Activated T-cell treated with anti-CD3 and anti-CD28 coated beads, Interleukin-2, amount 50 U/mL, for 4 hours (primary cell): ENCODE measurements around the gene S100PBP. TPM values are rescaled to one million over a fixed set of nuclear protein-coding genes. Genes with fewer than 3 reads are reported as not detected.

ENCODE experiments used
- ATAC-seq, 2 donors: fragments of 200-7000 bp; cut with Tn5 transposase; one replicate each; pipeline ENCODE4 v1.10.0; 2021
- DNase-seq: peaks from one replicate; pipeline ENCODE4 v3.0.0-alpha.2; 2020
- H3K27me3 Mint-ChIP-seq: one replicate; pipeline ENCODE4 v1.8.0; 2021; ENCODE audit warnings: low read depth, mixed read lengths
- H3K36me3 Mint-ChIP-seq: one replicate; pipeline ENCODE4 v1.8.0; 2022; ENCODE audit warnings: mixed read lengths; ENCODE audit not compliant: insufficient read depth
- H3K4me1 Mint-ChIP-seq: one replicate; pipeline ENCODE4 v1.8.0; 2021; ENCODE audit warnings: low read depth, mixed read lengths
- H3K4me3 Mint-ChIP-seq: one replicate; pipeline ENCODE4 v1.8.0; 2021; ENCODE audit warnings: mild to moderate bottlenecking, moderate library complexity, mixed read lengths
- H3K9me3 Mint-ChIP-seq: one replicate; pipeline ENCODE4 v1.8.0; 2021; ENCODE audit warnings: mixed read lengths
- total RNA-seq, 3 donors: library from RNA; stranded (reverse); gene quantifications; one replicate each; pipeline ENCODE4 v1.2.1, GENCODE V29; 2021

Gene S100PBP
- total RNA-seq, 3 donors from 2014 or later, result 14.9 to 19.6 (median 15.8) TPM

DNA sequence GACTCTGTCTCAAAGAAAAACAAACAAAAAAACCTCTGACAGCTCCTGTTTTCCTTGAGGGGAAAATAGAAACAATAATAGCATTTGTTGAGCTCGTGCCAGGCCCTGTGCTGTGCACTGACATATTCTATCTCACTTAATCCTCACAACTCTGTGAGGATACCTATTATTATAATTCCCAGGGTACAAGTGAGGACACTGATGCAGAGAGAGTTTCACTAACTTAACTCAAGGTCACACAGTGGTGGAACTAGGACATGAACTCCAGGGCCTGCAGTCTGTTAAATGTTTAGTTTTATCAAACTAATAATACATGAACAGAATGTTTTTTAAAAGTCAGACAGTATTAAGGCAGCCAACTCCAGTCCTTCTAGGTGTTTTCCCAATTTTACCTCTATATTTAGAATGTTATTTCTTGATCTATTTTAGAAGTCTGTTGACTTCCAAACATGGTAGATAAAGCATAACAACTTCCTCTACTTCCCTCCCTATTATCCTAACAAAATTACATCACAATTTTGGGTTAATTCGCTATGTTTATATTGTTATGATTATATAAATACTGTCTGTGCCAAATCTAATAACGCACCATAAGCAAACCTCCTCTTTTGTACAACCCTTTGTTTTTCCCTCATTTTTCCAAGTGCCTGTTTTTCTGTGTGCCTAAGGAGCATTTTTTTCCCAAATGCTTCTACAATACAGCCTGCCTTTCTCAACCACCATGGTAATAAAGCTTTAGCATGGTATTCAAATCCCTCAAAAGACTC lies 48.4 kb downstream of the S100PBP start:
- no peak overlapping the region for H3K4me3 Mint-ChIP-seq
- H3K4me1 Mint-ChIP-seq, result peaks cover 10% of the 10 kb centered on the region
- DNase-seq (no peak), ATAC-seq (no peak)
- H3K36me3 Mint-ChIP-seq, result peaks cover 24% of the 10 kb centered on the region
- H3K9me3 Mint-ChIP-seq, result no peaks in the 10 kb centered on the region
- H3K27me3 Mint-ChIP-seq, result peaks cover 12% of the 10 kb centered on the region

DNA sequence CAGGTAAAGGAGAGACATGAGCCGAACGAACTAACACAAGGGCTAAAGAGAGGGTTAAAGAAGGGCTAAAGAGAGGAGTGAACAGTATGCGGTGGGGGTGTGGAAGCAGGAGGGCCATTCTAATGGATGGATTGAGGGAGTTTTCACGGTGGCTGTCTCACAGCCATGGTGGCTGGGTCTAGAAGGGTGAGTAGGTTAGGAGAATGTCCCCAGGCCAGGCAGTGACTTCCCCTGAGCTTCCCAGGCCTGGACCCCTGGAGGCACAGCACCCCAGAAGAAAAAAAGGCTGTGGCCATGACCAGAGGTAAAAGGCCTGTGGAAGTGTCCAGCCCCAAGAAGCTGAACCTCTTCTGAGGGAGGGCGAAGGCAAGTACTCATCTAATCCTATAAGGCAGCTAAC lies 49.7 kb downstream of the S100PBP start:
- Mint-ChIP-seq H3K4me1 (peaks cover 19% of the 10 kb centered on the region), H3K36me3 (peaks cover 18% of the 10 kb centered on the region), H3K4me3 (no peak overlapping the region), H3K9me3 (no peaks in the 10 kb centered on the region), H3K27me3 (peaks cover 24% of the 10 kb centered on the region)
- DNase-seq (no peak), ATAC-seq (no peak)

DNA sequence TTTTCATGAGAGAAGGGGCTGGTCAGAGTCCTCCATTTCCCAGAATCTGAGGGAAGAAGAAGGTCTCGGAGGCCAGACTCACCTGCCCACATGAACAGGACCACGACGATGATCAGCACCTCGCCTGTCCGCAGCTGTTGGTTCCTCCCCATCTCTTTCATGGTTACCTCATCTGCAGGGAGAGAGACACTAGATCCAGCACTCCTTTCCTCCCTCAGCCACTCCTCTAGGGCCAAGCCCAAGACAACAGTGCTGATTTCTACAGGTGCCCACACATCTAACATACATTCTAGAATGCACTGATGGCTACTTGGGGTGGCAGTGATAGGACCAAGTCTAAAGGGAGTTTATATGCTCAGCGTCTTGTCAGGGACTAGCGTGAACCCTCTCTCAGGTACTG lies 50.2 kb downstream of the S100PBP start:
- Mint-ChIP-seq H3K4me3 (no peak overlapping the region), H3K9me3 (no peaks in the 10 kb centered on the region), H3K27me3 (peaks cover 28% of the 10 kb centered on the region), H3K4me1 (peaks cover 19% of the 10 kb centered on the region), H3K36me3 (peaks cover 15% of the 10 kb centered on the region)
- ATAC-seq, result no peak
- DNase-seq, result no peak

DNA sequence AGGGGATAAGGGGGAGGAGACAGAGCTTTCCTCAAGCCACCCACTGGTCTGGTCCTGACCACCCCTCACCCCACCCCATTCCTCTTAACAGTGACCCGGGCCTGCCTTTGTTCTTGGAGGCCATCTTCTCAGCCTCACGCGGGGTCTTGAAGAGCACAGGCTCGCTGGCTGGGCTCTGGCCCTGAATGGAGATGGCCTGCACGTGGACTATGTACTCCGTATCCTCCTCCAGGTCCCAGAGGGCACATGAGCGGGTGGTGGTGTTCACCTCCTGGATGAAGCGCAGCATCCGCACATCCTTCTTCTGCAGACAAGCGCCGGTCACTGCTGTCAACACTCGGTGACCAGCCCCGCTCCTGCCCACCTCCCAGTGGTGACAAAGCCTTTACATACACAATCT lies 50.6 kb downstream of the S100PBP start:
- no peak for DNase-seq
- H3K36me3 Mint-ChIP-seq, result peaks cover 13% of the 10 kb centered on the region
- no peak for ATAC-seq
- no peak overlapping the region for H3K4me3 Mint-ChIP-seq
- peaks cover 31% of the 10 kb centered on the region for H3K27me3 Mint-ChIP-seq
- no peaks in the 10 kb centered on the region for H3K9me3 Mint-ChIP-seq
- peaks cover 19% of the 10 kb centered on the region for H3K4me1 Mint-ChIP-seq

DNA sequence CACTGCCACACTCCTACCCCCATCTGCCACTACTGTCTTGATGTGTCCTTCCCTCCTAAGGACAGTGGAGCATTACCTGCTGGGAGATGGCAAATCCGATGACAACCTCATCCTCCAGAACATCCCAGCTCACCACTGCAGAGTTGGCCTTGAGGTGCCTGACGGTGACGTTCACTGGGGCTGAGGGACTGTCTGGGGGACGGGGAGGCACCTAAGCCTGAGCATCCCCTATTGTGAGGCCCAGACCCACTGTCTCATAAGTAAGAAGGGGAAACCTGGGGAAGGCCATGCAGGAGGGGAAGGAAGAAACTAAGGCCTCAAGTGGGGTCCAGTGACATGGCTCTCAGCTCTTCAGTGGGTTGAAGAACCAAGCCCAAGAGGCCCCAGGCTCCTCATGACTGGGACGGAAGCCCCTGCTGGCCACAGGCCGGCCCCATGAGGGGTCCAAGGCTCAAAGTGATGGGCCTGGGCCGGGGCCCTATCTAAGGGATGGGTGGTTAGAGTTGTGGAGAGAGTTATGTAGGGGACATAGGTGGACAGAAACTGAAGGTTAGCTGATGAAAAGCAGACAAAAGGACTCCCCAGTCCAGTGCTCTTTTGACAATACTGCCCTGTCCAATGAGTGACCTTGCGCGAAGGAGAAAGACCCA lies 51.5 kb downstream of the S100PBP start:
- H3K4me1 Mint-ChIP-seq, result peaks cover 19% of the 10 kb centered on the region
- DNase-seq, result no peak
- no peaks in the 10 kb centered on the region for H3K9me3 Mint-ChIP-seq
- peaks cover 31% of the 10 kb centered on the region for H3K27me3 Mint-ChIP-seq
- peaks cover 9% of the 10 kb centered on the region for H3K36me3 Mint-ChIP-seq
- no peak for ATAC-seq
- H3K4me3 Mint-ChIP-seq, result no peak overlapping the region

DNA sequence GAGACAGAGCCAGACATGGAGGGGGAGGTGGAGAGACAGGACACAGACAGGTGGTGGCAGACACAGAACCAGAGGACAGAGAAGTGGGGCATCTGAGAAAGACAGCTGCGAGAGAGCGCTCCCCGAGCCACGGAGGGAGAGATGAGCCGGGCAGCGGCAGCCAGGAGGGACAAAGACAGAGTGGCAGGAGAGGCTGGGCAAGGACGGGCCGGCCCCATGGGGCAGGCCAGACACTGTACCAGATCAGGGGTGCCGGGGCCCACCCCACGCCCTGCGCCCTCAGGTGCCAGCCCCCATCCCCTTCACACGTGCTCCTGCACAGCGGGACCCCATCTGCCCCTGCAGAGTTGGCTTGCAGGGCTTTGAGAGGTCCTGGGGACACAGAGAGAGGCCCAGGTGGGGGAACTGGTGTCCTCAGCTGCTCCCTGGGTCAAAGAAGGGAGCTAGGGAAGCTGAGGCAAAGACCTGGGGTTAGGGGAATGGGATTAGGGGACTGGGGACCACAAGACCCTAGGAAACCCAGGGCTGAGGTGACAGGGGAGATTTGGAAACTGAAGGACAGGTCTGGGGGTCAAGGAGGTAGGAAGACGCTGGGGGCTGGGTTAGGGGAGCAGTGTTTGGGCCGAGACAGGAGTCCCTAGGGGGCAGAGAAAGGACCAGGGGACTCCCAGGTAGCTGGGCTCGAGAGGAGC lies 52.6 kb downstream of the S100PBP start:
- Mint-ChIP-seq H3K36me3 (peaks cover 9% of the 10 kb centered on the region), H3K27me3 (peaks cover 35% of the 10 kb centered on the region), H3K9me3 (no peaks in the 10 kb centered on the region), H3K4me3 (peak overlapping the region; percentile 73), H3K4me1 (peaks cover 19% of the 10 kb centered on the region)
- ATAC-seq, result no peak
- DNase-seq, result no peak

DNA sequence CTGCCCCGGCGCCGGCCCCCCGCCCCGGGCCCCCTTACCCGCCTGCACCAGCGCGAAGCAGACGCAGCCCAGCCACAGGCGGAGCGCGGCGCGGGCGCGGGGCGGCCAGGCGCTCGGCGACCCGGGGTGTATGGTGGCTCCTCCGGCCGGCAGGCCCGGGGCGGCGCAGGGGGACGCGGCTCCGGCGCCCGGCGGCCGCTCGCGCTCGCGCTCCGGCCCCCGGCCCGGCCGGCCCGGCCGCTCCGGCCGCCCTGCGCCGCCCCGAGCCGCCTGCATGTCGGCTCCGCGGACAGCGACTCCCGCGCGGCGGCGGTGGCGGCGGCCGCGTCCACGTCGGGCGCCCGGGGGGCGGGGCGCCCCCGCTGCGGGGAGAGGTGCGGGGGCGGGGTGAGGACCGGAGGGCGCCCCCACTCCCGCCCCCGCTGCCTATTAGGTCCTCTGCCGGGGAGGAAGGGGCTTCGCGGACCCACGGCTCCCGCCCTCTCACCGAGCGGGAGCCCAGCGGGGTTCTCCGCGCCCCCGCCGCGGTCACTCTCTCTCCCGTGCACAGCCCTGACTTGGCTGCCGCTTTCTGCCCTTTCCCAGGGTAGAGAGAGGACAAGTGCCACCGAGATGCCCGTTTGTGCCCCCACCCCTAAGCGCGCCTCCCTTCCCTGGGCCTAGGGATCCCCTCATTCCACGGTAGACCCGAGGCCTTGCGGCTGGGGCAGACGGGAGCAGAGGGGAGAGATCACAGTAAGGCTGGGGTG lies 53.3 kb downstream of the S100PBP start, which contains the start of gene FNDC5:
TSS of gene FNDC5 (minus strand) at position 298 of the 749 bp plus-strand sequence.
- Mint-ChIP-seq H3K4me1 (peaks cover 20% of the 10 kb centered on the region), H3K36me3 (peaks cover 9% of the 10 kb centered on the region), H3K4me3 (peak within 1 kb of the TSS; percentile 73), H3K27me3 (peaks cover 42% of the 10 kb centered on the region), H3K9me3 (no peaks in the 10 kb centered on the region)
- ATAC-seq (peak; percentile 31 to 41), DNase-seq (no peak)

DNA sequence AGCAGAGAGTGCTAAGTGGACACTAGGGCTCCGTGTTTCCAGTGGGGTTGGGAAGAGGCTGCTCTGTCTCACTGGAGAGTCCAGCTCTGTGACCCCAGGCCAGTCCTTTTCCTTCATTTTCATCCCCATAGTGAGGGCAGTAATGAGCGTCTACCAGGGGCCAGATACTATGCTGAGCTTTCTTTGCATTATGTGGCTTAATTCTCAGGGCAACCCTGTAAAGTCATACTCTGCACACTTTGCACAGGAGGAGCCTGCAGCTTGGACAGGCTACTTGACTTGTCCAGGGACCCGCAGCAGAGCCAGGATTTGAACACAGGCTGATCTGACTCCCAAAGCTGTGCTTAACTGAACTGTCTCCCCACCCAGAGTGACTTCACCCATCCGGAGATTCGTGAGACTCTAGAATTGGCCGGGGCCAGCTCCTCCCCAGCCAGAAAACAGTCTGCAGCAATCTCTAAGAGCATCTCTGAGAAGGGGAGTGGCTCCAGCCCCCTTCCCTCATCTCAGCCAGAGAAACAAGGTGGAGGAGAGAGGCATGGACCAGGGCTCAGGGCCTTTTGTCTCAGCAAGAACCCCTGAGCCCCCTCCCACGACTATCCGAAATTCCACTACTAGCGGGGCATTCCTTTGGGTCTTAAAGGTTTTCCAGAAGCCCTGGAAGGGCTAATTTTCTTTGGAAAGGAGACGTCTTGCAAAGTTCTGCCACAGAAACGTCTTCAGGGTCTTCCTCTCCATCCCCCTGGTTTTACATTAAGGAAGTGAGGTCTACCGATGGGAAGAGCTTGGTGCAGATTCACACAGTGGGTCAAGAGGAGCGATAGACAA lies 54.1 kb downstream of the S100PBP start:
- no peaks in the 10 kb centered on the region for H3K9me3 Mint-ChIP-seq
- DNase-seq (no peak), ATAC-seq (no peak)
- H3K36me3 Mint-ChIP-seq, result peaks cover 7% of the 10 kb centered on the region
- peaks cover 21% of the 10 kb centered on the region for H3K4me1 Mint-ChIP-seq
- H3K27me3 Mint-ChIP-seq, result peaks cover 43% of the 10 kb centered on the region
- H3K4me3 Mint-ChIP-seq, result peak overlapping the region; percentile 66

DNA sequence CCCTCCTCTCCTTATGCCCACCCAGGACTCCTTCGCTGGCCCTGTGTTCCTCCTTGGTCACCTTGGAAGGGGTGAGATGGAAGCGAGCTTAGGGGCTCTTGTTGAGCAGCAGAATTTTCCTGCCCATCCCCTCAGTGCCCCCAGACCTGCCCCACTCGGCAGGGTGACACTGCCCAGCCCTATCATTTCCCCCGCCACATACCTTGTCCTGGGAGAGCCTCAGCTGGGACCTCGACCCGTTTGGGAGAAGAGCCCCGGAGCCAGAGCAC lies 54.7 kb downstream of the S100PBP start:
- peaks cover 21% of the 10 kb centered on the region for H3K4me1 Mint-ChIP-seq
- DNase-seq, result no peak
- no peaks in the 10 kb centered on the region for H3K9me3 Mint-ChIP-seq
- ATAC-seq, result no peak
- peaks cover 43% of the 10 kb centered on the region for H3K27me3 Mint-ChIP-seq
- peaks cover 7% of the 10 kb centered on the region for H3K36me3 Mint-ChIP-seq
- H3K4me3 Mint-ChIP-seq, result no peak overlapping the region

DNA sequence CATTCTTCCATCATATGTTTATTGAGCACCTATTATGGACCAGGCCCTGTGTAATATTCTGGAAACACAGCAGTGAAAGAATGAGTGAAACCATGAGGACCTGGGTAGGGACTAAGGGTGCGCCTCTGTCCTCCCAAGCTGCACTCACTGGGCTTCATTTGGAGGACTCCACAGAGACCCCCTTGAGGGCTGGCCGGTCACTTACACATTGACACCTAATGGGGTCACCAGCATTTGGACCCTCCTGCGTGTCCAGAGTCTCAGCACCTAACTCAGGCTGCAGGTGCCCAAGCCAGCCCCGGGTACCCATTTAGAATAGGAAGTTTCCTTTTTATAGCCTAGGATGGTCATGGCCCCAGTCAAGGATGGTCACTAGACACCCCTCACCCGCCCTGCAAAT lies 56.0 kb downstream of the S100PBP start:
- DNase-seq (no peak), ATAC-seq (no peak)
- H3K9me3 Mint-ChIP-seq, result no peaks in the 10 kb centered on the region
- peaks cover 21% of the 10 kb centered on the region for H3K4me1 Mint-ChIP-seq
- no peak overlapping the region for H3K4me3 Mint-ChIP-seq
- peaks cover 49% of the 10 kb centered on the region for H3K27me3 Mint-ChIP-seq
- H3K36me3 Mint-ChIP-seq, result peaks cover 7% of the 10 kb centered on the region

DNA sequence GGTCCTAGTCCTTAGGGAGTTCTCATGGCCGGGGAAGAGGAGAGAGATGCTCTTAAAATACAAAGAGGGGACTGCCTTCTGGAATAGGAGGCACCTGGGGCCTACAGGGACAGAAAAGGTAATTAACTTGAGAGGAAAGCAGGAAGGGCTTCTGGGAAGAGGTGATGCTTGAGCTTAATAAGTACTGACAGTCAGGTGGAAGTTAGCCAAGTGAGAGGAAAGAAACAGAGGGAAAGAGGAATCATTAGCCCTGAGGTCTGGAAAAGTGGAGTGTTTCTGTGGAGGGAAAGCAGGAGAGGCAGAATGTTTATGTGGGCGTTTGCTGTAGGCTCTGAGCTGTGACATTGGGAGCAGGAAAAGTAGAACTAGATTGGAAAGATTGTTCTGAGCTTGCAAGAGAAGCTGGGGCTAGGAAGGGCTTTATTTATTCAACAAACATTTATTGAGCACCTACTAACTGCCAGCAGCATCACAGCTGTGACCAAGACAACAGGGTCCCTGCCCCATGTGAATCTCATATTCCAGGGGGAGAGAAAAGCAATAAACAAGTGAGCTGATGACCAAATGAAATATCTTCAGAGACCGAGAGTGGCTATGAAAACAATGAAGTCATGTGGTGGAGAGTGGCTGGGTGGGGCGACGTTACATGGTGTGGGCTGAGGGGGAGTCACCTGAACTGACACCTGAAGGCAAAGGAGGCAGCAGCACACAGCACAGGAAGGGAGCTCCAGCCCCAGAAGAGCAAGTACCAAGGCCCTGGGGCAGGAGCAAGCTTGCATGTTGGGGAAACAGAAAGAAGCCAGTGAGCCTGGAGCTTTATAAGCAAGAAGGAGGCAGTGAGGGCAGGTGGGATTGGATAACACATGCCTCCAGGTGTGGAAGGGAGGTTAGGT lies 57.7 kb downstream of the S100PBP start:
- Mint-ChIP-seq H3K4me3 (no peak overlapping the region), H3K9me3 (no peaks in the 10 kb centered on the region), H3K36me3 (no peaks in the 10 kb centered on the region), H3K4me1 (peaks cover 13% of the 10 kb centered on the region), H3K27me3 (peaks cover 39% of the 10 kb centered on the region)
- ATAC-seq, result no peak
- DNase-seq, result no peak

DNA sequence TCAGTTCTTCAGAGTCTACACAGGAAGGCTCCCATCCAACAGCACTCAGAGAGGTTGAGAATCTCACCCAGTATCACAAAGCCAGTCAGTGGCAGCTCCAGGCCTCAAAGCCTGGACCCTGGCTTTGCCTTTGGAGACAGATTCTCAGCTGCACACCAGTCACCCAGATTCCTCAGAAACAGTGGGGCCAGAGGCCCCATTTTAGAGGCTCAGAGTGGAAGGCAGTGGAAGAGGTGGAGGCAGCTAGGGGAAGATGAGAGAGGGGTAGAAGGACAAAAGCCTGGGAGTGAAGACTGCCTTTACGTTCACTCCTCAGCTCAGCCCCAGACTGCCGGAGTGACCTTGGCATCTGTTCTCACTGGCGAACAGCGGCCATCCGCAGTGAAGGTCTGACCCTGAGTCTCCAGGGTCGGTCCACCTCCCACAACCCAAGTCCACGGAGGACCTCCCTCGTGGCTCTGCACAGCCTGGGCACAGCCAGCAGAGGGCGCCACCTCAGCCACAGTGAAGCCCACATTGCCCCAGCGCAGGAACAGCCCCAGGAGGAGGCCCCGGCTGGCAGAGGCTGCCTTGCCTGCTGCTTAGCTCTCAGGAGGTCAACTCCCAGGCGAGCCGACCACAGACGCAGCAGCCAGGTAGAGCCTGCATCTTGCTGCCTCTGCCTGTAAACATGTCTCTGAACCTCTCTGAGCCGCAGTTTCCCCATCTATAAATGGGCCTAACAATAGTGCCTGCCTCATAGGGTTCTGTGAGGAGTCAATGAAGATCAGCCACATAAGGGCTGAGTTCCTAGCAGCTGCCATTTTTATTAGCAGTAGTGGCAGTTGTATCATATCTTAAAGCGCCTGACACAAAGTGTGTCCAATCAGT lies 59.1 kb downstream of the S100PBP start:
- Mint-ChIP-seq H3K36me3 (no peaks in the 10 kb centered on the region), H3K4me1 (peaks cover 5% of the 10 kb centered on the region), H3K9me3 (no peaks in the 10 kb centered on the region), H3K4me3 (no peak overlapping the region), H3K27me3 (peaks cover 32% of the 10 kb centered on the region)
- ATAC-seq (peak; percentile 78 to 83), DNase-seq (peak; percentile 55)
